Measurements from ENCODE around the gene AGMO.
"Not testable (repeated sequence)": the region's sequence is repeated elsewhere in the genome, so short reads cannot be mapped to it uniquely, and the experiment has no call there.

The AGMO gene

DNA sequence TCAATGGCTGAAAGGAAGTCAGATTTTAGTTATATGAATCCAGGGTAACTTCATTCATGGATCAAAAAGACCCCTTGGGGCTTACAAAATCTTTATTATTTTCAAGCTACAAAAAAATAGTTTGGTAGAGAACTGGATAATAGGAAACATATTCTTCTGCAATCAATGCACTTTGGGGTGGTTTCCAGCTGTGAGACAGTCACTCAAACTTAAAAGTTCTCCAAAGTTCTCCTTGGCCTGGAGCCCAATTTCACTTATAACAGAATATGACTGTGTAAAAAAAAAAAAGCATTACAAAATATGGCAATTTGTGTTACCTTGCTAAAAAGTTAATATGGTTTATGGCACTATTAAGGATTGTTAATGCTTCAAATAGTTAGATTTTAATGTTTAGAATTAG is 255.5 kb downstream of the AGMO start:
- DNase-seq, result no peak

GRCh38 chr7:15305002-15305600 is 256.7 kb downstream of the AGMO start:
- DNase-seq, result peak; percentile 53

GRCh38 chr7:15303357-15303756 is 258.5 kb downstream of the AGMO start:
- no peak for DNase-seq

- DNase-seq, result not testable (repeated sequence)
These were observed 260.8 kb downstream of the AGMO start for GRCh38 chr7:15300986-15301385.

DNA sequence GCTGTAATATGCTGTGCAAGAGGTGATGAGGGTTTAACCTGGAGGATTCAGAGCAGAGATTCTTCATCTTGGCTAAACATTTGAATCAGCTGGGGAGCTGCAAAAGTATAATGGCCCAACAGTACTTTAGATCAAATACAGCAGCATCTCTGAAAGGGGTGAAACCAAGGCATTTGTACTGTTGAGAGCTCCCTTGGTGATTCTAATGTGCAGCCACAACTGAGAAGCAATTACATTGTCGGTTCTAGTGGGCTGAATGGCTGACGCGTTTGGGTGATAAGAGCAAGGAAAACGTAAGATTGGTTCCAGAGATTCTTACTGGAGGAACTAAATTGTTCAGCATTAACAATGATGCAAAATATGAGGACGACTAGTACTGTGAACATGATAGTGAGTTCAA is 269.7 kb downstream of the AGMO start:
- no peak for DNase-seq

GRCh38 chr7:15291699-15292098 is 270.1 kb downstream of the AGMO start:
- DNase-seq, result no peak

DNA sequence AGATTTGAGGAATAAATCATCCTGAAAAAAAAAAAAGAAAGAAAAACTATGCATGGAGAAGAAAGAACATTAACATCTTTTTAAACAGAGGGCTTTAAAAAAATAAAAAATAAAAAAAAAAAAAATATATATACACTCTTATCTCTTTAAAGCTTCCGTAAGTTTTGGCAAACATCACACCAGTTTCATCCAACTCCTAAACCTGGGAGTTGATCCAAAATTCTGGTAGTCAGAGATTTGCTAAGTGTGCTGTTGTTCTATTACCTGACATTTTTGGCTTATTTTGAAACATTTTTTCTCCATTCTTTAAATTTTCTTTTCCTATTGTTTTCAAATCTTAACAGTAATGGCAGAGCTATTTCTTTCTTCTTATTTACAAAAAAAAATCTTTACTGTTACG is 273.1 kb downstream of the AGMO start:
- no peak for DNase-seq

GRCh38 chr7:15284396-15284795 is 277.4 kb downstream of the AGMO start:
- no peak for DNase-seq

- DNase-seq, result no peak
These were observed 281.6 kb downstream of the AGMO start for GRCh38 chr7:15280078-15280733.

DNA sequence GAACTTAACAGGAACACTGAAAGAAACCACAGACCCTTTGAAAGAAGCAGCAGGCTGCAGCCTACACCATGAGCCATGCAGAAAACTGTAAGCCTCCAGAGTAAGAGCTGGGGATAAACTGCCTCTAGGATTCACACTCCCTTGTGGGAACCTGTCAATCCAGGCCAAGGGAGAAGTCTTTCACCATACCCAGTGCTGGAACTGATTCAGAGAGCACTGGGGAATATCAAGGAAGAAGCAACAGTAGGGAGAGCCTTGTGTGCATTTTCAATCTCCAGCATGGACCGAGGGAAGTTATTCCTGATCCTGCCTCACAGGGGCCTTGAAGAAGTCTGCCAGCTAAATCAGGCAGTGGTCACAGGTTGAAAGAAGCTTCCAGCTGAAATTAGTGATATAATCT is 282.2 kb downstream of the AGMO start:
- DNase-seq, result no peak

GRCh38 chr7:15257689-15258088 is 304.1 kb downstream of the AGMO start:
- no peak for DNase-seq

DNA sequence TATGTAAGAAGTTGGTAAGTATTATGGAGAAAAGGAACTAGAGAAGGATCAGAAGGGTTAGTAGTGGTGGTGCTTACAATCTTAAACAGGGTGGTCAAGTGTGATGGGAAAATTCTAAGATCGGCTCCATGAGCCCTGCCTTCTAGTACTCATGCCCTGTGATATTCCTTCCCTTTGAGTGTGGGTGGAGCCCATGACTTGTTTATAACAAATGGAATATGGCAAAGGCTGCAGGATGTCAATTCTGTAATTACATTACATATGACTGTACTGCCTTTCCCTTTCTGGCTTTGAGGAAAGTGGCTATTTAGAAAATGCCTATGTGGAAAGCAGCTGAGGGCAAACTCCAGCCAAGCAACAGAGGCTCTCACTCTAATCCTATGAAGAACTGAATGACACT is 309.6 kb downstream of the AGMO start:
- DNase-seq, result no peak

GRCh38 chr7:15248514-15248913 is 313.3 kb downstream of the AGMO start:
- DNase-seq, result no peak

DNA sequence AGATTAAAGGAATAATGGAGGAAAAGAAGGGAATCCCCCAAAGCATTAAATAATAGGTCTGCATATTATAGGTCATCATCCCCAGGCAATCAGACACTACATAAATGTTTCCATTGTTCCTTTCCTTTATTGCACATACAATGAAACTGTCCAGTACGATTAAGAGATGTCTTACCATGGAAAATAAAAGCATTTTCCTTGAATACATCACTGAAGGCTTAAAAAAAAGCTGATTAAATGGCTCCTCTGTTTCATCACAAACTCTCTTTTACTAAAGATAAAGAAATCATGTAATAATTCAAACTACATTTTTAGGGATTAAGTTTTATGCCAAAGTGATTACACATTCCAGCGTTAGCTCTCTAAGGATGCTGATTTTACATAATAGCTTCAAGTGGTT is 316.0 kb downstream of the AGMO start:
- no peak for DNase-seq

GRCh38 chr7:15239801-15240200 is 322.0 kb downstream of the AGMO start:
- DNase-seq, result peak; percentile 33

GRCh38 chr7:15236952-15237351 is 324.9 kb downstream of the AGMO start:
- DNase-seq, result peak; percentile 4

- no peak for DNase-seq
These were observed 327.4 kb downstream of the AGMO start for GRCh38 chr7:15234431-15234830.

DNA sequence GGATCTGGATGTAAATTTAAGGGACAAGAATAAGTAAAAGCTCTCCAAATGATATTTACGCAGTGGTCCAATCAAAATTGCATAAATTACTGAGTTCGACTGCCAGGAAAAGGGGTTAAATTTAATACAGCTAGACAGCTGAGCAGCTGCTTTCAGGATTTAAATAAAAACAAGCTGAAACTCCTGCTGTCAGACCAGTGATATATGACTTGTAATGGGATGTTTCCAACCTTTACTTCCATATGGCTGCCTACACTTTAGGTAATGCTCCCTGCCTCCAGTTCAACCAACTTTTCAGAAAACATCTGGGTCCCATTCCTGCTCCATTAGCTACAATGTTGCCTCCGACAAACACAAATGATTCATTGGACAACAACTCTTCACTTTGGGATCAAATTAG is 333.0 kb downstream of the AGMO start:
- no peak for DNase-seq

DNA sequence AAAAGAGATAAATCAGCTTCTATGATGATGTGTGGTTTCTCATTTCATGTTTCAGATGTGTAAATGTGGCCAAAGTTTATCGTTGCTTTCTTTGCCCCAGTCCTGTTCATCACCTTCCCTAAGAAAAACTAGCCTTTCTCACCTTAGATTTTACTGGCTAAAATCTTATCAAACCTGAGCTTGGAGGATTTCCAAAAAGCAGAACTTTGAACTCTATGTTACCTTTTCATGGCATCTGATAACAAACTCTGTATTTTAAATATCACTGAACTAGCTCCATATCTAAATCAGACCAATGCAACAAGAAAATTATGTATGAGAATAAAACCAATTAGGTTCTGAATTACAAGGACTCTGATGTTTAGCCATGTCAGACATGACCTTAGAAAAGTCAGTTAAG is 335.8 kb downstream of the AGMO start:
- DNase-seq, result no peak

DNA sequence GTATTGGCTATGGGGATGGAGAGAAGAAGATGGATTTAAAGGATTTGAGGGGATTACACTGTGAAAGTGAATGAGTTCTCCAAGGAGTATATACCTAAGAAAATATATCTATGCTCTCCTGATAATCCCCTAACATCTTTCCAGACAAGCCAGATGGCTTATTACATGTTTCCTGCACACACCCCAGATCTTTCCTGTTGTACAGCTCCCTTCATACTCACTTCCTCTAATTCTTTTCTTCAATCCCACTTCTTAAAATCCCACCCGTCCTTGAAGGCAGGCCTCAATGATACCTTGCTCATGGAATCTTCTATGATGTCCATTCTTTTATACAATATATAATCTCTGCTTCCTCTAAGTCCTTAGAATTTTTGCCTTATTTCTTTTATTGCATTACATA is 342.1 kb downstream of the AGMO start:
- DNase-seq, result no peak

DNA sequence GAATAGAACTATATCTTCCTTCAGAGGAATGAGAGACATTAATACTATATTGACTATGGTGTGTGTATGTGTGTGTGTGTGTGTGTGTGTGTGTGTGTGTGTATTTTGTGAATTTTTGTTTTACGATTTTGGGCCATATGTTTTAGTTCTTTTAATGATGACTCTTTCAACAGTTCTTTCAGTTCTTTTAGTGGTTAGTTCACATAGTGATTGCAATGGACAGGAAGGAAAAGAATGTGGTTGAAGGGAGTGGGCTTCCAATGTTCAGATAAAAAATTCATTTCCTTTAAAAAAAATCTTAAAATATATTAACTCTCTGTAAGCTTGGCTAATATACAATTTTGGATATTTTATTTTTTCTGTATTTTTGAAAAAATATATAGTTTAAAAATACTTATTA is 343.6 kb downstream of the AGMO start:
- no peak for DNase-seq

GRCh38 chr7:15215616-15216015 is 346.2 kb downstream of the AGMO start:
- DNase-seq, result no peak

DNA sequence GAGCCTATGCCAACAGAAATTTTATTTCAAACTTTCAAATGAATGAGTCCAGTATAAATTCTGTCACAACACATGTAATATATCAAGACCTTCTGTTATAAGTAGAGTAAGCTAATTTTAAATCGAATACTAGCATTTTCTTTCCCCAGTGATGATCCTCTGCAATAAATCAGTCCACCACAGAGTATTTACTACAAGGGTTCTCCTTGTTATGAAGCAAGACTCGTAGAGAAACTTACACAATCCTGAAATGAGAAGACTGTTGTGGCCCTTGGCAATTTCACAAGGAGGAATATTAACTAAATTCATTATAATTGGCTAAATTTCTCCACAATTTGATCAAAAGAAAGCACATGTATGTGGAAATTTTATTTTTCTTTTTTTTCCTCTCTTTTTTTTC is 346.8 kb downstream of the AGMO start:
- no peak for DNase-seq

- DNase-seq, result no peak
These were observed 348.7 kb downstream of the AGMO start for GRCh38 chr7:15213093-15213492.

DNA sequence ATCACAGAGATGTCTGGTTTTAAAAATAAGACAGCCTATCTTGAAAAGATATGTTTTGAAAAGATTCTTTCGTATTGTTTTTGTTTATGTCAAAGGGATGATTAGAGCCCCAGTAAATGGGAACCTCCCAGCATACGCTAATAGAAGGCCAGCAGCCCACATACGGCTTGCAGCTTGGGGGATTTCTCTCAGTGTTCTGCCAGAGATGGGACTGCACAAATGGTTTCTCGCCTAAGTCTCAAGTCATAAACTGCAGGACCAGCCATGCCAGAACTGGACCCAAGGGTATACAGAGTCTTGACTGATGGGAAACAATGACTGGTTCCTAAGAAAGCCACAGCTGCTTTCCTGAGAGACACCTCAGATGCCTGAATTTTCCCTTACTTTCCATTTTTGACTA is 352.4 kb downstream of the AGMO start:
- DNase-seq, result no peak
